ENCODE results near the gene DLGAP4.

Gene DLGAP4

DNA sequence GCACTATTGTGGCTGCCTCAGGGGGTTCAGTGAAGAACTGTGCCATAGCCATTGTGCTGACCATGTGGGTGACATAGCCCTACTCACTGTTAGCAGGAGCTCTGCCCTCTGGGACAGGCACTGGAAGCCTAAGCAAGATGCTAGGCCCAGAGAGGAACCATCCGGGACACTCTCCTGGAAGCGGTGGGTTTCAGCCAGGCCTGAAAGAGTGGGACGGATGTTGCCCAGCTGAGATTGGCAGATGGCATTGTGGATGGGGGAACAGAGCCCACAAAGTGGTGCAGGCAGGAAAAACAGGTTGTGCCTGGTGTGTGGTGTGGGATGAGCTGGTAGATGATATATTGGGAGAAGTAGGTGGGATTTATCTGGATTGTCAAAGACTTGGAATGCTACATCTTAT lies 40.1 kb downstream of the DLGAP4 start:
- Mint-ChIP-seq H3K27ac (no peak overlapping the region), H3K4me1 (no peaks in the 10 kb centered on the region), H3K4me3 (no peak overlapping the region), H3K36me3 (no peaks in the 10 kb centered on the region), H3K9me3 (no peaks in the 10 kb centered on the region)
- ATAC-seq (no peak), DNase-seq (ENCODE audit: low spot score in 2 of 2) (no peak)

DNA sequence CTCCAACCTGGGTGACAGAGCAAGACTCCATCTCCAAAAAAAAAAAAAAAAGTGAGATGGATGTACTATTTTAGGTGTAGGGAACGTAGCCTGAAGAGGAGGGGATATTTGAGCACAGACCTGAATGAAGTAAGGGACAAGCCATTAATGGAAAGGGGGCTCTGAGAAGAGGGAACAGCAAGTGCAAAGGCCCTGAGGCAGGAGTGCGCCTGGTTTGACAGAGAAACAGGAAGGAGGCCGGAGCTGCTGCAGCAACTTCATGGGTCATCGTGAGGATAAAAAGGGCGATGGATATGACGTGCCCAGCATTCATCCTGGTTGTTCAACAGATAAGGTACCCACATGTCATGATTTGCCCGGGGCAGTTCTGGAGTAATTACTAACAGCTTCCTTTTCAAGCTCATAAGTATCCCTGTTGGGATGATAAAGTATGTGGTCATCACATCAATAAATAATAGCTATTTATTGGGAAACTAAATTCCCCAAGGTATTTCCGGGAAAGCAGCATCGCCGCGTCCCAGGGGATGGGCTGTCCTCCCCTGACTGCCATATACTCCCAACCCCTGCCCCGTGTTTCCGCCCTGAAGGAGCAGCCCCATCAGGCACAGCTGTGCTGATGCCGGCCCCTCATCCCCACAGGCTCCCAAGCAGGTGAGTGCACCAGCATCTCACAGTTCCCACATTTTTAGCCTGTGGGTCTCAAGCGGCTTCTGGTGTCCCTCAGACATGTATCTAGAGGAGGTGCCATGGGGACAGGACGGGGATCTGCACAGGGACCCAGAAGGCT lies 43.4 kb downstream of the DLGAP4 start:
- Mint-ChIP-seq H3K36me3 (no peaks in the 10 kb centered on the region), H3K4me1 (no peaks in the 10 kb centered on the region), H3K27ac (no peak overlapping the region), H3K4me3 (no peak overlapping the region), H3K9me3 (no peaks in the 10 kb centered on the region)
- no peak for DNase-seq (ENCODE audit: low spot score in 2 of 2)
- no peak for ATAC-seq

DNA sequence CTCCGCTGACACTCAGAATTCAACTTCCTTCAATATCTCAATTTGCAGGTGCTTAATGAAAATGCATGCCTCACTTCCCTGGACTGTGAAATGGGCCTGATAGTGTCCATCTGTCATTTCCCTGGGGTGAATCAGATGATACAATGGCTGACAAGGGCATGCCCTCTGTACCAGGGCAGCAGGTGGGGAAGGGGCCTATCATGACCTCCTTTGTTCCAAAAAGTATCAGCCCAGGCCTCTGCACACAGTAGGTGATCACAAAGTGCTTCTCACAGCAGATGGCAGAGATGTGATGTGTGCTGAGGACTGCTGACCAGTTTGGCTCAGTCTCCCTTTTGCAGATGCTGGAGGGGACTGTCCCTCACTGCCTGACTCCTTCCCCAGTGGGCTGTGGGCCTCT lies 44.3 kb downstream of the DLGAP4 start:
- Mint-ChIP-seq H3K4me1 (no peaks in the 10 kb centered on the region), H3K36me3 (no peaks in the 10 kb centered on the region), H3K4me3 (no peak overlapping the region), H3K9me3 (no peaks in the 10 kb centered on the region), H3K27ac (no peak overlapping the region)
- DNase-seq (ENCODE audit: low spot score in 2 of 2) = no peak
- ATAC-seq = no peak

DNA sequence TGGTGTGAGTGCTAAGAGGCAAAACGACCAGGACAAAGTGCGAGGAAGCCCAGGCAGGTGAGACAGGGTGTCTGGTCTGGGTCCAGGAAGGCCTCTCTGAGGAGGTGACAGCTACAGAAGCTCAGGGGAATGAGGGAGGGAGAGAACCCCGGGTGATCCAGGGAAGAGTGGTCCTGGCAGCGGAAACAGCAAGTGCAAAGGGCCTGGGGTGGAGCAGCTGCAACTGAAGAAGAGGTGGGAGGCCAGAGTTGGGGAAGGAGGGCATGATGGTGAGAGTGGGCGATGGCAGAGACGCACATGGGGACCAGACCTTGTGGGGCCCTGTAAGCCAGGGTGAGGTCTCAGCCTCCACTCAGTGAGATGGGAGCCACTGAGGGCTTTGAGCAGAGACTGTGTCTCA lies 45.8 kb downstream of the DLGAP4 start:
- H3K27ac Mint-ChIP-seq = no peak overlapping the region
- H3K9me3 Mint-ChIP-seq = no peaks in the 10 kb centered on the region
- H3K4me3 Mint-ChIP-seq = no peak overlapping the region
- no peak for ATAC-seq
- no peaks in the 10 kb centered on the region for H3K36me3 Mint-ChIP-seq
- H3K4me1 Mint-ChIP-seq = no peaks in the 10 kb centered on the region
- DNase-seq (ENCODE audit: low spot score in 2 of 2) = no peak

DNA sequence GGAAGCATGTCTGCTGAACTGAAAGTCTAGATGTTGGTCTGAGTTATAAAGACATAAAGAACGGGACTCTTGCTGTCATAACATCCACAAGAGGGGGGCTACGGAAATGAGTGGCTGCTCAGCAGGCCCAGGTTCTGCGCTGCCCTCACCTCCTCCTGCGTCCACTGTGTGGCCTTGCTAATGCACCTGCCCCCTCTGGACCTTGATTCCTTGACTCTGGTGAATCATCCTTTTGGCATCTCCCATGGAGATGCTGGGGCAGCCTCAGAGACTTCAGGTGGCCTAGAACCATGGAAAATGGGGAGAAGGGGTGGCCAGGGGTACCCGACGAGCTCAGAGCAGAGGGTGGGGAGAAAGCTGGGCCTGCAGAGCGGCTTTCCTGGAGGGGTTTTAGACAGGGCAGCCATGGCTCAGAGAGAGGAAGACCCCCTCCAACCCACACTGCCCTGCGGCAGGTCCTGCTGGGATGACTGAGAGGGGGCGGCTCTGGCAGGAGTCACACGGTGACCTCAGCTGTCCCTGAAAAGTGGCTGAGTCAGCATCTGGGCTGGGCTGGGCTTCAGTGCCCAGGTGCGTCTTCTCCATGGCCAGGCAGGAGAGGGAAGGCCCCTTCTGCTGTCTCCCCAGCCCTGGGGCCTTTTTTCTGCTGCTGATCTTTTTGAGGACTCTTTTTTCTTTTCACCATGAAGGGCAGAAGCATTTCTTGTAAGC lies 46.9 kb downstream of the DLGAP4 start:
- H3K36me3 Mint-ChIP-seq = no peaks in the 10 kb centered on the region
- H3K9me3 Mint-ChIP-seq = no peaks in the 10 kb centered on the region
- no peak overlapping the region for H3K27ac Mint-ChIP-seq
- no peaks in the 10 kb centered on the region for H3K4me1 Mint-ChIP-seq
- no peak overlapping the region for H3K4me3 Mint-ChIP-seq
- DNase-seq (ENCODE audit: low spot score in 2 of 2) (no peak), ATAC-seq (no peak)

DNA sequence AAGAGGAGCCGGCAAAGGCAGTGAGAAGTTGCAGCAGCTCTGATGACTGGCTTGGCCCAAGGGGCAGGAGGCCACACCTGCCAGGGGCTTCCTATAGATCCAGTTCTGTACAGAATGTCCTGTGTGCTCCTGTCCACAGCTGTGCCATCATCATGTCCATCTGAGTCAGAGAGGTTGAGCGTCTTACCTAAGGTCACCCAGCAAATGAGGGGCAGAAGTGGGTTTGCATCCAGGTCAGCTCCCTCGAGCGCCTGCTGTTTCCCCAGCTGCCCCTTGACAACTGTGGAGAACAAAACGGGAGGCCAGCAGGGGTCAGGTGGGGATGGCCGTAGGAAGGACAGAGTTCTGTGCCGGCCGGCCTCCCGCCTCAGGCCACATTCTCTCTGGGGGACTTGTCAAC lies 47.6 kb downstream of the DLGAP4 start:
- H3K4me3 Mint-ChIP-seq = no peak overlapping the region
- no peaks in the 10 kb centered on the region for H3K4me1 Mint-ChIP-seq
- H3K27ac Mint-ChIP-seq = no peak overlapping the region
- H3K9me3 Mint-ChIP-seq = no peaks in the 10 kb centered on the region
- no peak for ATAC-seq
- no peaks in the 10 kb centered on the region for H3K36me3 Mint-ChIP-seq
- DNase-seq (ENCODE audit: low spot score in 2 of 2) = no peak

DNA sequence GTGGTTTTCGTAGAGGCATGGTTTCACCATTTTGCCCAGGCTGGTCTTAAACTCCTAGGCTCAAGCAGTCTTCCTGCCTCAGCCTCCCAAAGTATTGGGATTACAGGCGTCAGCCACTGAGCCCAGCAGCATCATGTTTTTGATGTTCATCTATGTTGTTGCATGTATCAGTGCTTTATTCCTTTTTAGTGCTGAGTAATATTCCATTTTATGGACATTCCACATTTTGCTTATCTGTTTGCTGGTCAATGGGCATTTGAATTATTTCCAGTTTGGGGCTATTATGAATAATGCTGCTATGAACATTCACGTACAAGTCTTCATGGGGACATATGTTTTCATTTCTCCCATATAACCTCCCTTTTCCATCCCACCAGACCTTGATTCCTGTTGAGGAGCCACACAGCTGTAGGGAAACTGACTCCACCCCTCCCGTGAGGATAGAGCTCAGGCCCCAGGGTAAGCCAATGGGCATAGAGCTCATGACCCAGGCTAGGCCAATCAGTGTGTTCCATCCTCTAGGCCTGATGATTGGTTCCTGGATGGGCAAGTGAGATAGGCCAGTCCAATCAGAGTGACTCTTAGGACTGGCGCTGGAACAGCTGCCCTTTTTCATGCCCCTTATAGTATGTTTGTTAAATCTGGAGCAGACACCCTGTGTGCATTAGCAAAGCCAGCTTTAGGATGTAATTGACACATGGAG lies 49.5 kb downstream of the DLGAP4 start:
- Mint-ChIP-seq H3K27ac (no peak overlapping the region), H3K36me3 (no peaks in the 10 kb centered on the region), H3K4me1 (no peaks in the 10 kb centered on the region), H3K4me3 (no peak overlapping the region), H3K9me3 (no peaks in the 10 kb centered on the region)
- ATAC-seq (no peak), DNase-seq (ENCODE audit: low spot score in 2 of 2) (no peak)

DNA sequence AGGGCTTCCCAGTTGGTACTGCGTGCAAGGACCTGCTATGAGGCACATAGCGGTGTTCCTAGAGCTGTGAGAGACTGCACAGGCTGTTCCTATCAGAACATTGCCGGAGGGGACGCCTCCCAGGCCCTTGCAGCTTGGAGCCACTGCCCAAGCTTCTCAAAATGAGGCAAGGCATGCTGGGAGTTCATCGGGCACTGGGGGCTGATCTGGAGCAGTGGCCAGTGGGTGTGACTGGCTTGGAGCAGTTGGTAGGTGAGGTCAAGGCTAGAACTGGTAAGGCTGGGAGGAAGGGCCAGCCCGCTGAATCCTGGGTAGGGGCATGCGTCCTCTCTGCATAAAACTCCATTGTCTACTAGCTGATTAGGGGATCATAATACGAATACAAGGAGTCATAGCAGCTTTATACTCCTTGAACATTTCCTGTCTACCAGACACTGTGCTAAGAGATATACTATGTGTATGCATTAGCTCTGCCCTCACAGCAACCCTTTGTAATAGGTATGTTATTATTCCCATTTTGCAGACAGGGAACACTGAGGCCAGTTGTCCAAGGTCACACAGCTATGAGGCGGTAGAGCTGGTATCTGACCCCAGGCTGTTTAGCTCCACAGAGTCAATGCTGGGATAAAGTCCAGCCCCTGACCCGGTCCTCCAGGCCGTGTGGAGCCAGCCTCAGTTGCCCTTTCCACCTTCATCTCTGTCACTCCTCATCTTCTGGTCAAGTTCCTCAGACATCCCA lies 53.7 kb downstream of the DLGAP4 start:
- ATAC-seq (no peak), DNase-seq (ENCODE audit: low spot score in 2 of 2) (no peak)
- Mint-ChIP-seq H3K4me1 (no peaks in the 10 kb centered on the region), H3K27ac (no peak overlapping the region), H3K4me3 (no peak overlapping the region), H3K9me3 (no peaks in the 10 kb centered on the region), H3K36me3 (no peaks in the 10 kb centered on the region)

DNA sequence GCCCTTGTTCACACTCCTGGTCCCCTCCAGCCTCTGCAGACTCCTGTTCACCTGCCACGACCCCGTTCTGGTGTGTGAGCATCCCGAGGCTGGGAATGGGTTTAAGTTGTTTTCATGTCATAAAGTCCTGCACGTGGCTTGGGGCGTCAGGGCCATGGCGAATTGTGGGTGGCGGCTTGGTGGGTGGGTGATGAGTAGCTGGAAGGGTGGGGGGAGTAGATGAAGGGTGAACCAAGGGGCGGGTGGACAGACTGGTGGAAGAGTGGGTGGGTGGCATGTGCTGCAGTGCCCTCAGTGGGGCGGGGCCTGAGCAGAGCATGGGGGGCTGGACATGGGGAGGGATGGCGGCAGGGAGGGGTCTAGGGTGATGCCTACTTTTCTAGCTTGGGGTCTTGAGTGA lies 54.3 kb downstream of the DLGAP4 start:
- no peak overlapping the region for H3K27ac Mint-ChIP-seq
- no peak for ATAC-seq
- H3K36me3 Mint-ChIP-seq = no peaks in the 10 kb centered on the region

DNA sequence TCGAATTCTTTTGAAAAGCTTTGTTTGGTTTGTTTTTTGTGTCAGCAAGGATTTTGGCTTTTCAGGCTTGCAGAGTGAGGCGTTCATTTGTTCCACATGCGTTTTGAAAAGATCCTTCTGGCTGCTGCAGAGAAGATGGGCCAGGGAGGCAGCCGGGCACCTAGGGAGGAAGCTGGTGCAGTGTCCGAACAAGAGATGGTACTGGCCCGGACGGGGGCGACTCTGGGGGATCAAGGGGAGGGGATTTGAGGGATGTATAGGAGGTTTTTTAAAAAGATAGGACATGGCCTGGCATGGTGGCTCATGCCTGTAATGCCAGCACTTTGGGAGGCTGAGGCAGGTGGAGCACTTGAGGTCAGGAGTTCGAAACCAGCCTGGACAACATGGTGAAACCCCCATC lies 55.3 kb downstream of the DLGAP4 start:
- ATAC-seq = no peak
- no peak overlapping the region for H3K27ac Mint-ChIP-seq
- no peak overlapping the region for H3K4me3 Mint-ChIP-seq
- H3K36me3 Mint-ChIP-seq = no peaks in the 10 kb centered on the region
- DNase-seq (ENCODE audit: low spot score in 2 of 2) = no peak
- no peaks in the 10 kb centered on the region for H3K4me1 Mint-ChIP-seq
- no peaks in the 10 kb centered on the region for H3K9me3 Mint-ChIP-seq

More for the DNA sequence above, 54.3 kb downstream of the DLGAP4 start:
- DNase-seq (ENCODE audit: low spot score in 2 of 2) = no peak
- Mint-ChIP-seq H3K4me3 (no peak overlapping the region), H3K9me3 (no peaks in the 10 kb centered on the region), H3K4me1 (no peaks in the 10 kb centered on the region)

DNA sequence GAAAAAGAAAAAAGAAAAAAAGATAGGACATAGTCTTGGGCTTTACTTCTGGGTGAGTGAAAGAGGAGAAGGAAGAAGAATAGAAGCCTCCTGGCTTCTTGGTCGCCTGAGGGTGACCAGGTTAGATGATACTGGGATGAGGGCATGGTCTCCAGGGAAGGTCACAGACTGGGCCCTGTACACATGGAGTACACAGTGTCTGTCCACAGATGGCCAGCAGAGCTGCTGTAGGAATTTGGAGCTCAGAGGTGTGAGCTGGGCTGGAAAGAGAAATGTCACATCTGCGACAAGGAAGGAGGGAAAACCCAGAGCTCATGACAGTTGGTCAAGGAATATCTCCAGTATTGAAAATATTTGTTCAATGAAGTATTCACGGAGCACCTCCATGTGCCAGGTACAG lies 56.1 kb downstream of the DLGAP4 start:
- no peak overlapping the region for H3K27ac Mint-ChIP-seq

DNA sequence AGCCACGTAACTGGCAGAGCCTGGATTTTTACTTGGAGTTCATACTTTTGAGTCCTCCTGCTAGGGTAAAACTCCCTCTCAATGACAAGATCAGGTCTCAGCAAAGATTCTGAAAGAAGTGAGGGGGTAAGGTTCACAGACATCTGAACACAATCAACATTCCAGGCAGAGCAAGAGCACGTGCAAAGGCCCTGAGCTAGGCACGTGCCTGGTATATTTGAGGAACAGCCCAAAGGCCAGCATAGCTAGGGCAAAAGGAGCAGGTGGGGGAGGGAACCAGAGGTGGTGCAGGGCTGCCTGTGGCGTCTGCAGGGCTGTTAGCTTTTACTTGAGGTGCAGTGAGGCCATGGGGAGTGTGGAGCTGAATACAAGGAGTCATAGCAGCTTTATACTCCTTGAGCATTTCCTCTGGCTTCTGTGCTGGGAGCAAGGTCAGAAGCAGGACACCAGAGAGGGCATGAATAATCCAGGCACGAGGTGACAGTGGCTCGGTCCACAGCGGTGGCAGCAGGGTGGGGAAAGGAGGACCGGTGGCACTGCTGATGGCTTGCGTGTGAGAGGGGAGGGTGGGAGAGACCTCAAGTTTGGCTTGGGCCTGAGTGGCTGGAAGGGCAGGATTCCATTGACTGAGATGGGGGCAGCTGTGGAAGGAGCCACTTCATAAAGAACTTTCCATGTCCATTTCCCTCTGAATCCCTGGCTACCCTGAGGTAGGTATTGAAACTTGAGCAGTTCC lies 57.0 kb downstream of the DLGAP4 start:
- H3K9me3 Mint-ChIP-seq = no peaks in the 10 kb centered on the region
- DNase-seq (ENCODE audit: low spot score in 2 of 2) (no peak), ATAC-seq (no peak)
- H3K27ac Mint-ChIP-seq = no peak overlapping the region
- H3K36me3 Mint-ChIP-seq = no peaks in the 10 kb centered on the region
- no peak overlapping the region for H3K4me3 Mint-ChIP-seq
- H3K4me1 Mint-ChIP-seq = no peaks in the 10 kb centered on the region

More for the DNA sequence above, 56.1 kb downstream of the DLGAP4 start:
- no peak for ATAC-seq
- no peaks in the 10 kb centered on the region for H3K9me3 Mint-ChIP-seq
- no peaks in the 10 kb centered on the region for H3K36me3 Mint-ChIP-seq
- no peaks in the 10 kb centered on the region for H3K4me1 Mint-ChIP-seq
- DNase-seq (ENCODE audit: low spot score in 2 of 2) = no peak
- no peak overlapping the region for H3K4me3 Mint-ChIP-seq

DNA sequence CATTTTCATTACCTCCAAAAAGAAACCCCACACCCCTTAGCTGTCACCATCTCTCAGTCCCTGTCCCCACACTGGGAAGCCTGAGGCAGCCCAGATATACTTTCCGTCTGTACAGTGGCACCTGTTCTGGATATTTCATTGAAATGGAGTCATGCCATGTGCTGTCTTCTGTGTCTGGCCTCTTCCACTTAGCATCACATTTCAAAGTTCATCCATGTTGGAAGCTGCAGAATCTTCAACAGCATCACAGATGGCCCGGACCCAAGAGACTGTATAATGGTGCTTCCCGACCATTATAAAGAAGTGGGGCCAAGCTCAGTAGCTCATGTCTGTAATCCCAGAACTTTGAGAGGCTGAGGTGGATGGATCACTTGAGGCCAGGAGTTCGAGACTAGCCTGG lies 58.4 kb downstream of the DLGAP4 start:
- no peak overlapping the region for H3K27ac Mint-ChIP-seq
- ATAC-seq (no peak), DNase-seq (ENCODE audit: low spot score in 2 of 2) (no peak)
- no peak overlapping the region for H3K4me3 Mint-ChIP-seq
- no peaks in the 10 kb centered on the region for H3K4me1 Mint-ChIP-seq
- H3K36me3 Mint-ChIP-seq = no peaks in the 10 kb centered on the region
- H3K9me3 Mint-ChIP-seq = no peaks in the 10 kb centered on the region

DNA sequence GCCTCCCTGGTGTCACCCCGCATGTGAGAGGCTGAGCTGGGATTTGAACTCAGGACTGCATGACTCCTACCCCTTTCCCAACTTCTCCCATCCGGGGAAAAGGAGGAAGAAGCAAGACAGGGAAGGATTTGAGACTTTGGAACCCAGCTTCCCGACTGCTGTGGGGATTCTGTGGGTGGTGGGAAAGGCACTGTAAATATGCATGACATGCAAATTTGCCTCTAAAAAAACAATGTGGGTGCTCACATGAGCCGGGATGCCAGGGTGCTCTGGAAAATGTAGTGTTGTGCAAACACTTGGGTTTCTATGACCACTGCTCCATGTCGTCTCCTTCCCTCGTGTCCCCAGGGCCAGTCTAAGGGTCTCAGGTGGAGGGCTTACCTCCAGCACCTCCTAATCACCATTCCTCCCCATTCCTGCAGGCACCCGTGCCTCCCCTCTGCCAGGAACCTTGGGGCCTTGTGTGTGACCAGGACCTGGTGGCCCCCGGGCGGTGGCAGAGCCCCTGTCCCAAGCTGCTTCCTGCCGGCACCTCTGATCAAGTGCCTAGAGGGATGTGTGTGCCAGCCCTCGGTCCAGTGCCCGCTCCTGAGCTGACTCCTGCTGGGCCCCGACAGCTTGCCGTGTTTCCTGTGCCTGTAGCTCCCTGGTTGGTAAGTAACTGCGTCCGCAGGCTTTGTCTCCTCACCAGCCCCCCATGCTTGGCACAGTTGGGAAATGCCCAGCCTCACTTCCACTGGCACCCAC lies 60.7 kb downstream of the DLGAP4 start:
- no peaks in the 10 kb centered on the region for H3K4me1 Mint-ChIP-seq
- no peaks in the 10 kb centered on the region for H3K36me3 Mint-ChIP-seq
- H3K9me3 Mint-ChIP-seq = no peaks in the 10 kb centered on the region
- H3K4me3 Mint-ChIP-seq = no peak overlapping the region
- no peak overlapping the region for H3K27ac Mint-ChIP-seq
- DNase-seq (ENCODE audit: low spot score in 2 of 2) = no peak
- ATAC-seq = no peak

Measured in stimulated activated effector memory CD8-positive, alpha-beta T cell treated with anti-CD3 and anti-CD28 coated beads, Interleukin-12 subunit alpha, Interleukin-12 subunit beta, amount 100 ng/mL, for 72 hours (primary cell).